CD14-positive monocyte (primary cell): ENCODE results near the gene KCNQ1. TPM values are rescaled to one million over a fixed set of nuclear protein-coding genes. Genes with fewer than 3 reads are reported as not detected.

Experiments
- DNase-seq, 3 donors: peaks; one replicate each; pipeline ENCODE4 v3.0.0-alpha.2; 2011 to 2022
- H2AFZ ChIP-seq: 2 replicates; pipeline ENCODE4 v1.6.0; 2012; ENCODE audit warnings: mild to moderate bottlenecking, low read depth, low read length, inconsistent platforms; ENCODE audit not compliant: insufficient read depth, poor library complexity, severe bottlenecking
- H3K27ac ChIP-seq, 2 donors: 1 replicate in 1 of 2; 2 replicates in 1 of 2; pipeline ENCODE4 v1.5.1; 2012 to 2013; ENCODE audit warnings: low read length in 2 of 2, control low read depth in 1 of 2, inconsistent platforms in 1 of 2, low read depth in 1 of 2, mild to moderate bottlenecking in 1 of 2
- H3K27me3 ChIP-seq, 2 donors: one replicate each; pipeline versions ENCODE4 v1.6.0 to v1.6.1; 2011 to 2013; ENCODE audit warnings: low read length in 2 of 2; ENCODE audit not compliant: control insufficient read depth in 2 of 2, insufficient read depth in 2 of 2
- H3K36me3 ChIP-seq, 2 donors: replicated peaks in 1 of 2; 1 replicate in 1 of 2; 2 replicates in 1 of 2; pipeline versions ENCODE4 v1.5.1 to v1.6.1; 2012 to 2013; ENCODE audit warnings: low read length in 2 of 2, control low read depth in 1 of 2, inconsistent platforms in 1 of 2, mild to moderate bottlenecking in 1 of 2; ENCODE audit not compliant: insufficient read depth in 2 of 2, control insufficient read depth in 1 of 2
- H3K4me1 ChIP-seq, 2 donors: 1 replicate in 1 of 2; 2 replicates in 1 of 2; pipeline versions ENCODE4 v1.5.1 to v1.6.1; 2012 to 2013; ENCODE audit warnings: low read length in 2 of 2, control low read depth in 1 of 2, inconsistent platforms in 1 of 2, mild to moderate bottlenecking in 1 of 2, moderate library complexity in 1 of 2; ENCODE audit not compliant: insufficient read depth in 2 of 2, control insufficient read depth in 1 of 2
- H3K4me2 ChIP-seq: replicated peaks from 2 replicates; pipeline ENCODE3; 2012; ENCODE audit warnings: low read length, moderate library complexity, mild to moderate bottlenecking; ENCODE audit not compliant: poor library complexity, severe bottlenecking; ENCODE audit errors: extremely low read depth
- H3K4me3 ChIP-seq, 3 experiments: fragments of 200-600 bp in 1 of 3; sonication (generic) in 1 of 3; replicated peaks in 1 of 3; 1 replicate in 2 of 3; 2 replicates in 1 of 3; pipeline ENCODE4 v1.5.1; 2011 to 2013; ENCODE audit warnings: low read length in 3 of 3, mild to moderate bottlenecking in 3 of 3, control low read depth in 2 of 3, low read depth in 2 of 3, inconsistent platforms in 1 of 3, moderate library complexity in 1 of 3
- H3K79me2 ChIP-seq: 2 replicates; pipeline ENCODE4 v1.6.0; 2012; ENCODE audit warnings: mild to moderate bottlenecking, control low read depth, inconsistent platforms, low read length, moderate library complexity; ENCODE audit not compliant: insufficient read depth
- H3K9ac ChIP-seq: 2 replicates; pipeline ENCODE4 v1.6.0; 2017; ENCODE audit warnings: low read length, mild to moderate bottlenecking; ENCODE audit not compliant: insufficient read depth, poor library complexity, severe bottlenecking
- H3K9me3 ChIP-seq, 2 donors: replicated peaks in 1 of 2; 1 replicate in 1 of 2; 2 replicates in 1 of 2; pipeline versions ENCODE4 v1.5.1 to v1.6.1; 2012 to 2013; ENCODE audit warnings: low read length in 2 of 2, control low read depth in 1 of 2; ENCODE audit not compliant: control insufficient read depth in 1 of 2, insufficient read depth in 1 of 2
- H4K20me1 ChIP-seq: 2 replicates; pipeline ENCODE4 v1.6.0; 2012; ENCODE audit warnings: mild to moderate bottlenecking, low read length, control low read depth, moderate library complexity; ENCODE audit not compliant: insufficient read depth
- H3K27ac Mint-ChIP-seq, 7 donors: one replicate each; pipeline ENCODE4 v1.8.0; 2020; ENCODE audit warnings: mild to moderate bottlenecking in 7 of 7, mixed read lengths in 7 of 7, moderate library complexity in 6 of 7, inconsistent platforms in 2 of 7
- H3K27me3 Mint-ChIP-seq, 3 donors: one replicate each; pipeline ENCODE4 v1.8.0; 2021 to 2022; ENCODE audit warnings: low read depth in 3 of 3, mild to moderate bottlenecking in 3 of 3, mixed read lengths in 3 of 3, moderate library complexity in 3 of 3, inconsistent platforms in 1 of 3
- H3K36me3 Mint-ChIP-seq, 2 donors: one replicate each; pipeline ENCODE4 v1.8.0; 2020; ENCODE audit warnings: mixed read lengths in 2 of 2, inconsistent platforms in 1 of 2, mild to moderate bottlenecking in 1 of 2
- H3K4me1 Mint-ChIP-seq: one replicate; pipeline ENCODE4 v1.8.0; 2020; ENCODE audit warnings: mild to moderate bottlenecking, mixed read lengths
- H3K4me3 Mint-ChIP-seq, 2 donors: one replicate each; pipeline ENCODE4 v1.8.0; 2020; ENCODE audit warnings: mild to moderate bottlenecking in 2 of 2, mixed read lengths in 2 of 2, moderate library complexity in 1 of 2
- H3K9me3 Mint-ChIP-seq, 7 donors: one replicate each; pipeline ENCODE4 v1.8.0; 2020 to 2022; ENCODE audit warnings: mixed read lengths in 7 of 7, mild to moderate bottlenecking in 6 of 7, moderate library complexity in 6 of 7, inconsistent platforms in 2 of 7
- WGBS: methylation state at CpG from one replicate; pipeline ENCODE4 v1.1.5; 2013; ENCODE audit warnings: missing lambda C conversion rate; ENCODE audit not compliant: insufficient coverage; 5-methylcytosine and 5-hydroxymethylcytosine counted together
- intact Hi-C, 2 donors: fragments of 100-400 bp; cut with micrococcal nuclease; formaldehyde crosslinking; loops; one replicate each; pipeline versions ENCODE4 v1.15.0 to v1.15.1; 2023
- polyA plus RNA-seq, 3 donors: library from polyadenylated mRNA; depleted of rRNA in 1 of 3; unstranded in 2 of 3; stranded (reverse) in 1 of 3; fragments of 300-500 nt in 2 of 3; fragments of >200 nt in 1 of 3; fragmentation: Illumina TruSeq in 2 of 3; gene quantifications; 1 replicate in 2 of 3; 2 replicates in 1 of 3; pipeline ENCODE4 v1.2.3, GENCODE V29; 2012 to 2021
- TF ChIP-seq, protein P1 (sequence below): fragments of 200-600 bp; IDR thresholded peaks from one replicate; pipeline ENCODE4 v1.8.0; 2022; ENCODE audit warnings: antibody characterized with exemption, mild to moderate bottlenecking

The KCNQ1 gene
- polyA plus RNA-seq, 3 donors: 14.9 to 31.8 (median 21.6) TPM

DNA sequence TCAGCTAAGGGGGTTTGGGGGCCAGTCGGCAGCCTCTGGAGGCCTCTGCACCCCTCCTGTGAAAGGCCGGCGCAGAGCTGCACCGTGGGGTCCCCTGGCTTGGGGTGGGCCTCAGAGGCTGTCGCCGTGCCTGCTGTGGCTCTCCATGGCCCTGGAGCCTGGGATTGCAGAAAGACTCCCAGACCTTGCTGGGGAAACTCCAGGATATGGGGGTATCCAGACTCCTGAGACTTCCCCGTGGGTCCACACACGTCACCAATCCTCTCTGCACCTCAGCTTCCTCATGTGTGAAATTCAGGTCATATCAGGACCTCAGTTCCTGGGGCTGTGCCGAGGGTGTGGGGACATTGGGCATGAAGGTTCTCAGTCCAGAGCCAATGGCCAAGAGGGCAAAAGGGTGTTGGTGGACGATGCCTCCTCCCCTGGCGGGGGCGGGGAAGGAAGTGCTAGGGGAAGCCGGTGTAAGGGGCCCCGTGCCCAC is 97.1 kb downstream of the KCNQ1 start:
- peaks cover 18% of the 10 kb centered on the region for H3K79me2 ChIP-seq
- H3K4me3 ChIP-seq: no peak overlapping the region
- H3K4me3 Mint-ChIP-seq: no peak overlapping the region
- no peak overlapping the region for H2AFZ ChIP-seq
- peaks cover 12 to 18% of the 10 kb centered on the region in 2 donors for H3K36me3 Mint-ChIP-seq
- intact Hi-C loops: no loop called here
- DNase-seq: no peak
- peaks cover 12 to 21% of the 10 kb centered on the region in 2 donors for H3K36me3 ChIP-seq
- H3K27ac ChIP-seq: no peak overlapping the region
- H3K9me3 Mint-ChIP-seq: peaks cover 0 to 1% (median 0%) of the 10 kb centered on the region in 7 donors
- TF ChIP-seq, protein P1, sequence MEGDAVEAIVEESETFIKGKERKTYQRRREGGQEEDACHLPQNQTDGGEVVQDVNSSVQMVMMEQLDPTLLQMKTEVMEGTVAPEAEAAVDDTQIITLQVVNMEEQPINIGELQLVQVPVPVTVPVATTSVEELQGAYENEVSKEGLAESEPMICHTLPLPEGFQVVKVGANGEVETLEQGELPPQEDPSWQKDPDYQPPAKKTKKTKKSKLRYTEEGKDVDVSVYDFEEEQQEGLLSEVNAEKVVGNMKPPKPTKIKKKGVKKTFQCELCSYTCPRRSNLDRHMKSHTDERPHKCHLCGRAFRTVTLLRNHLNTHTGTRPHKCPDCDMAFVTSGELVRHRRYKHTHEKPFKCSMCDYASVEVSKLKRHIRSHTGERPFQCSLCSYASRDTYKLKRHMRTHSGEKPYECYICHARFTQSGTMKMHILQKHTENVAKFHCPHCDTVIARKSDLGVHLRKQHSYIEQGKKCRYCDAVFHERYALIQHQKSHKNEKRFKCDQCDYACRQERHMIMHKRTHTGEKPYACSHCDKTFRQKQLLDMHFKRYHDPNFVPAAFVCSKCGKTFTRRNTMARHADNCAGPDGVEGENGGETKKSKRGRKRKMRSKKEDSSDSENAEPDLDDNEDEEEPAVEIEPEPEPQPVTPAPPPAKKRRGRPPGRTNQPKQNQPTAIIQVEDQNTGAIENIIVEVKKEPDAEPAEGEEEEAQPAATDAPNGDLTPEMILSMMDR: no peak
- no peaks in the 10 kb centered on the region for H3K9me3 ChIP-seq
- no peaks in the 10 kb centered on the region for H3K27me3 ChIP-seq
- H3K9ac ChIP-seq: no peak overlapping the region
- peaks cover 98% of the 10 kb centered on the region for H4K20me1 ChIP-seq
- no peak overlapping the region for H3K27ac Mint-ChIP-seq
- peaks cover 2% of the 10 kb centered on the region for H3K4me1 Mint-ChIP-seq
- WGBS: 87% methylated on average over 7 of the region's 14 CpGs
- no peaks in the 10 kb centered on the region for H3K4me1 ChIP-seq
- no peak overlapping the region for H3K4me2 ChIP-seq
- H3K27me3 Mint-ChIP-seq: peaks cover 0 to 7% (median 3%) of the 10 kb centered on the region in 3 donors

- H3K9me3 ChIP-seq: no peaks in the 10 kb centered on the region
- 91% methylated on average over 7 of the region's 10 CpGs for WGBS
- peaks cover 12 to 21% of the 10 kb centered on the region in 2 donors for H3K36me3 ChIP-seq
- intact Hi-C loops: no loop called here
- no peak overlapping the region for H3K9ac ChIP-seq
- no peak overlapping the region for H3K4me2 ChIP-seq
- no peaks in the 10 kb centered on the region for H3K4me1 ChIP-seq
- Mint-ChIP-seq H3K9me3 (peaks cover 0 to 1% (median 0%) of the 10 kb centered on the region in 7 donors), H3K27ac (no peak overlapping the region), H3K4me1 (peaks cover 2% of the 10 kb centered on the region), H3K27me3 (peaks cover 0 to 4% (median 3%) of the 10 kb centered on the region in 3 donors), H3K36me3 (peaks cover 12 to 14% of the 10 kb centered on the region in 2 donors), H3K4me3 (no peak overlapping the region)
- peaks cover 98% of the 10 kb centered on the region for H4K20me1 ChIP-seq
- peaks cover 23% of the 10 kb centered on the region for H3K79me2 ChIP-seq
- no peak overlapping the region for H2AFZ ChIP-seq
- DNase-seq: no peak
- no peak overlapping the region for H3K27ac ChIP-seq
- TF ChIP-seq, protein P1: no peak
- no peaks in the 10 kb centered on the region for H3K27me3 ChIP-seq
- no peak overlapping the region for H3K4me3 ChIP-seq
These were observed 97.6 kb downstream of the KCNQ1 start for GRCh38 chr11:2542406-2542805.
